HG03571 (cell line): Measurements from ENCODE around the gene PSMD1.

ENCODE experiments used
- ATAC-seq: cut with Tn5 transposase; IDR thresholded peaks from one replicate; pipeline ENCODE4 v1.9.1; 2021; ENCODE audit not compliant: unreplicated experiment

The PSMD1 gene

GRCh38 chr2:231200805-231201474 is 144.3 kb downstream of the PSMD1 start:
- ATAC-seq: no peak

- no peak for ATAC-seq
Observed at GRCh38 chr2:231201475-231201814, 144.8 kb downstream of the PSMD1 start.

GRCh38 chr2:231203087-231203486 is 146.4 kb downstream of the PSMD1 start:
- no peak for ATAC-seq

- no peak for ATAC-seq
Observed at GRCh38 chr2:231204146-231204545, 147.5 kb downstream of the PSMD1 start.

- ATAC-seq: no peak
Observed at GRCh38 chr2:231204581-231204980, 147.9 kb downstream of the PSMD1 start.

- no peak for ATAC-seq
Observed at GRCh38 chr2:231207734-231208133, 151.1 kb downstream of the PSMD1 start.

- no peak for ATAC-seq
Observed at GRCh38 chr2:231210782-231211181, 154.1 kb downstream of the PSMD1 start.

GRCh38 chr2:231211486-231211885 is 154.8 kb downstream of the PSMD1 start:
- ATAC-seq: no peak

- ATAC-seq: no peak
Observed at GRCh38 chr2:231212329-231212845, 155.7 kb downstream of the PSMD1 start.

GRCh38 chr2:231213931-231214642 is 157.4 kb downstream of the PSMD1 start:
- ATAC-seq: no peak

GRCh38 chr2:231218366-231218765 is 161.7 kb downstream of the PSMD1 start:
- no peak for ATAC-seq

GRCh38 chr2:231219289-231219688 is 162.6 kb downstream of the PSMD1 start:
- ATAC-seq: no peak

- no peak for ATAC-seq
Observed at GRCh38 chr2:231221761-231222160, 165.1 kb downstream of the PSMD1 start.
